HG02588 (cell line): ENCODE results near the gene PAXX.

Experiments
- ATAC-seq: cut with Tn5 transposase; IDR thresholded peaks from one replicate; pipeline ENCODE4 v1.9.1; 2021; ENCODE audit warnings: mild to moderate bottlenecking, moderate library complexity; ENCODE audit not compliant: unreplicated experiment

Gene PAXX

GRCh38 chr9:136964833-136965422, 27.3 kb upstream of the PAXX start:
- ATAC-seq: no peak

DNA sequence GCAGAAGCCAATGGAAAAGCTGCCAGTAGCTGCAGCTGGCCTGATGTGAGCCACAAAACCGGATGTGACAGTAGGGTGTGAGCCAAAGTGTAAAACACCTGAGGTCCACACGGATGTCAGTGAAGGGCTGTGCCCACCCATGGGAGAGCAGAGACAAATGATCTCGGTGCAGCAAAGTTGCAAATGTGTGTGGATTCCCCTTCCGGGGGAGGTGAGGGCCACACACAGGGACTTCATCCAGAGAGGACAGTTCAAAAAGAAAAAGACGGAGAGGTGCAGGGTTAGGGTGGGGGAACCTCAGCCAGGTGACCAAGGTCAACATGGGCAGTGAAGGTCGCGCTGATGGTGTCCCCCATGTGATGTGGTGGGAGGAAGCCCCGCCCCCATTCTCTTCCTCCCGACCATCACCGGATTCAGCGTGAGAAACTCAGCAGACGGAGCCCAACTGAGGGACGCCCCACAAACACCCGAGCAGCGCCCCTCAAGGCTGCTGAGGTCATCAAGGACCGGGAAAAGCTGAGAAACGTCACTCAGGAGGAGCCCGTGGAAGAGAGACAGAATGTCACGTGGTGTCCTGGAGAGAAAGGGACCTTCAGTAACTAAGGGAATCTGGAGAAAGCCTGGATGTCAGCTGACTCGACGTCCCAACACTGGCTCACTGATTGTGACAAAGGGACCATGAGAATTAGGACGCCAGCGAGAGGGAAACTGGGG, 26.3 kb upstream of the PAXX start:
- no peak for ATAC-seq

DNA sequence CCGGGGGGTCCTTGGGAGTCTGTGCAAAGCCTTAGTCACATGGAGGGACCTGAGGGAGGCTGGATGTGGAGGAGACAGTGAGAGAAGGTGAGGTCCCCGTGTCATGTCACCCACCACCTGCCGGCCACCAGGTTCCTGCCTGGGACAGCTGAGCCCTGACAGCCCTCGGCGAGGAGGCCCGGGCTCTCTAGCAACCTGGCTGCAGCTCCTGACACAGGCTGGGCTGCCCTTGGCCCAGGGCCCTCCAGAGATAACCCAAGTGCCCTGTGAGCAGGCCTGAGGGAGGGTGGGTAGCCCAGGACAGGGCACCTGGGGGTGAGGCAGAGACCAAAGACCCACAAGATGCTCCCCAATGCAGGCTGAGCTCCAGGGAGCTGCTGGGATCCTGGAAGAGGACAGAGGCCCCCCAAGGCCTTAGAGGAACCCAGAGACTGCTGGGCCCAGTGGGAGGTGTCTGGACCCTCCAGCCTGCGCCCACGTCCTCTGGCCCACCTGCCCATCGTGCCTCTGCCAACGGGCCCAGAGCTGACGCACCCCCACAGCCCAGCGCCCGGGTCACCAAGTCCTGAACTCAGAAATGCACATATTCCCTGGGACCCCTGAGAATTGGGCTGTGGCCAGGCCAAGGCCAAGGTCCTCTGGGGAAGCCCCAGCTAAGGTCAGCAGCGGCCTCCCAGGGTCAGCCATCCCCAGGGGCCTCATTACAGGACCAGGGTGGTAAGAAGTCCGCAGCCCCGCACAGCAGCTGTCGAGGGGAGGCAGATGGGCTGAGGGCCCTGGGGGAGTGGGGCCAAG, 23.7 kb upstream of the PAXX start:
- no peak for ATAC-seq

- no peak for ATAC-seq
Observed at GRCh38 chr9:136969150-136969549, 23.1 kb upstream of the PAXX start.

GRCh38 chr9:136969774-136970173, 22.4 kb upstream of the PAXX start:
- no peak for ATAC-seq

- ATAC-seq: no peak
Observed at GRCh38 chr9:136970361-136970760, 21.9 kb upstream of the PAXX start.

DNA sequence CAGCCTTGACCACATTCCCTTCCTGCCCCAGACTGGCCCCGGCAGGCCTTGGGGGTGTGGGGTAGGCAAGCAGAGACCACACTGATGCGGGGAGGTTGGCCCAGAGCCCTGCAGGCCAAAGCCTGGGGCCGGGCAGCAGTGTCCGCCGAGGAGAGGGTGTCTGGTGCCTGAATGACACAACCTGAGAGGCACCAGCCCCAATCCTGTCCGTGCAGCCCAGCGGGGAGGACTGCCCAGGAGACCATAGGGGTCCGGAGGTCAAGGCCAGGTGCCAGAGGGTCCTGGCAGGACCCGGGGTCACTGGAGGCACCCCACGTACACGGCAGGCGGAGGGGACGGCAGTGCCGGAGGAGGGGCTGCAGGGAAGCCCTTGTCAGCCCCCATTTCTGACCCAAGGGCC, 20.5 kb upstream of the PAXX start:
- ATAC-seq: no peak

GRCh38 chr9:136972335-136972734, 19.9 kb upstream of the PAXX start:
- ATAC-seq: no peak

DNA sequence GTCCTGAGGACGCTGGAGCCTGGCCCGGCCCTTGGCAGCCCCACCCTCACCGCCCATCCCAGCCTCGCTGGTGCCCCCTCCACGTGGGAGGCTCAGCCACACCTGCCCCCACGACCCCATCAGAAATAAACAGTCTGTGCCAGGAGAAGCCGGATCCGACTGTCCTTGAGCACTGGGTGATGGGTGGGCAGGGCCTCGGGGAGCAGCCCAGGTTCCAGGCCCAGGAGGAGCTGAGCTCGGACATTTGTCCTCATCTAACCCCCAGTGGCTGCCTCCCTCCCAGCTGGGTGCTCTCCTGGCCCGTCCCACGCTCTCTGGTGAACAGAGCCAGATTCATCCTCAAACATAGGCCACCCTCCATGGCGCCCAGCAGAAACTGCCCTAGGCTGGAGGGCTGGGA, 19.5 kb upstream of the PAXX start:
- ATAC-seq: no peak

GRCh38 chr9:136973618-136974617, 18.3 kb upstream of the PAXX start:
- no peak for ATAC-seq

- ATAC-seq: no peak
Observed at GRCh38 chr9:136974817-136975535, 17.2 kb upstream of the PAXX start.

DNA sequence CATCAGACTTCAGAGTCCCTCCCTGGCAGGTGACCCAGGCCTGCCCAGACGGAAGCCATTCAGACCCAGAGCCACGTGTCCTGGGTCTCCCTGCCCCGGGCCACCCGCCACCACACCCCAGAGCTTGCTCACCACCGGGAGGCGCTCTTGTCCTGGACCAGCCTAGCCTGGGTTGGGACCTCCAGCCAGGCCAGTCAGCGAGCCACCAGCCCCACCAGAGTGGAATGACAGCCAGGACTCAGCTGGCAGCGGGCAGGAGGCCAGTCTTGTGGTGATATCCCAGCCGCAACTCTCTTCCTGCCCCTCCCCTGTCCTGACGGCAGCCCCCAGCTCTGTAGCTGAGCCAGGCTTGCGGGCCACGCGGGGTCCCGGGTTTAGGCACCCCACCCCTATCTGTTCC, 16.6 kb upstream of the PAXX start:
- no peak for ATAC-seq

GRCh38 chr9:136977223-136977622, 15.0 kb upstream of the PAXX start, which contains the start of gene PTGDS:
Gene PTGDS, plus strand, starts transcription at chr9:136977504. Its CDS starts 75 bp downstream, at chr9:136977579.
- ATAC-seq: no peak

- no peak for ATAC-seq
Observed at GRCh38 chr9:136977649-136978072, 14.6 kb upstream of the PAXX start.

GRCh38 chr9:136978073-136978864, 14.0 kb upstream of the PAXX start:
- no peak for ATAC-seq

DNA sequence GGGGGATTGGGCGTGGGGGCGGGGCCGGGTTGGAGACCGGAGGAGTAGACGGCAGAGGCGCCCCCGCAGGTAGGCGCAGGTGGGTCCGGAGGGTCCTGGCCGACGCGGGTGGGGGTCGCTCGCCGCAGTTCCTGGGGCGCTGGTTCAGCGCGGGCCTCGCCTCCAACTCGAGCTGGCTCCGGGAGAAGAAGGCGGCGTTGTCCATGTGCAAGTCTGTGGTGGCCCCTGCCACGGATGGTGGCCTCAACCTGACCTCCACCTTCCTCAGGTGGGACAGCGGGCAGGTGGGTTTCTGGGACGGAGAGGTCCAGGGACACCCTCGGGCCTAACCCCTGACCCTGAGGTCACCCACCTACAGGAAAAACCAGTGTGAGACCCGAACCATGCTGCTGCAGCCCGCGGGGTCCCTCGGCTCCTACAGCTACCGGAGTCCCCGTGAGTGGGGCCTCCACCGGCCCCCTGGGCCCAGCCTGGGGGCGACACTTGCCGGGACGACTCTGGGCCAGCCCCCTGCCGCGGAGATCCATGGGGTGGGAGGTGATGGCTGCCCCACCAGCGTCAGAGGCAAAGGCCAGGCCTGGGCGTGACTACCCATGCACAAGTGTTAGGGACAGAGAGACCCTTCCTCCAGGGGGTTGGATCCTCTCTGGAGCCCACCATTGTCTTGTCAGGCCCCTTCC, 13.2 kb upstream of the PAXX start:
- ATAC-seq: no peak

DNA sequence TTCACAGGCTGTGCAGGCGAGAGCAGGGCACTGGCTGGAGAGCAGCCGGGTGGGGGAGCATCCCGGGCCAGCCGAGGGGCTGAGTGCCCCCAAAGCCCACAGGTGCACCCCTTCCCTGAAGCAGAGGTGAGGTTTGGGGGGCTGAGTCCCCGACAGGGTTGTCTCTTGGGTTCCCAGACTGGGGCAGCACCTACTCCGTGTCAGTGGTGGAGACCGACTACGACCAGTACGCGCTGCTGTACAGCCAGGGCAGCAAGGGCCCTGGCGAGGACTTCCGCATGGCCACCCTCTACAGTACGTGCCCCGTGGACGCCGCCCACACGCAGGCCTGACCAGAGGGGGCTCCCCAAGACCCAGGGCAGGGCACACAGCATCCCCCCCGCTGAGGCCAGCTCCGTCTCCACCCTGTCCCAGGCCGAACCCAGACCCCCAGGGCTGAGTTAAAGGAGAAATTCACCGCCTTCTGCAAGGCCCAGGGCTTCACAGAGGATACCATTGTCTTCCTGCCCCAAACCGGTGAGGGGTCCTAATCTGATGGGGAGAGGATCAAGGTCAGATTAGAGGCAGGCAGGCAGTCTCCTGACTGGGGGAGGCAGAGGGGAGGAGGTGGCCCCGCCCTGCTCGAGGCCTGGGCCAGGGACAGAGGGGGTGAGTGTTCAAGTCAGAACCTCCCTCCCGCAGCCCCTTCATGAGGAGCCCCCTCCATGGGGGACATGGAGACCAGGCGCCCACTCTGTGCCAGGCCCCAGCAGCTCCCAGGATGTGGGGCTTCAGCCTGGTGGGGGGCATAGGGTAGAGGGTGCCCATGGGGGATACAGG, 12.2 kb upstream of the PAXX start:
- no peak for ATAC-seq
